ENCODE measurements around the gene METTL8. TPM values are rescaled to one million over a fixed set of nuclear protein-coding genes. Genes with fewer than 3 reads are reported as not detected.

The METTL8 gene
- total RNA-seq, 6 donors from 2014 or later = 6.1 to 15.4 (median 13.0) TPM

DNA sequence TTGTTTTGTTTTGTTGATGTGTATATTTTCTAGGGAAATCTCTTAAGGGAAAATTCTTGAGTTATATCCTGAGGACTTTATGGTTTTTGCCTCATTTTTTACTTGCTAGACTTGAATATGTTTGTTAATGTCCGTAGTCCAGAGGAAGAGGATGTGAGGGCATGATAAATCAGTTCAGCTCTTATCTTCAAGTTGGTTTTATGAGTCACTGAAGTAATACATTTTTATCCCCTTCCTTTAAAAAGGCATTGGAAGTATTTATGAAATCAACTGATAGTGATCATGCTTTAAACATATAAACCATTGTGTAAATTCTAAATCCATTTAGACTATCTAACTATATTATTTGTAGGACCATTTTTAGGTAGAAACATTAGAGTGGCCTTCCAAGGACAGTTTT is 44.6 kb upstream of the METTL8 start:
- H3K36me3 ChIP-seq = peaks cover 0 to 35% (median 2%) of the 10 kb centered on the region in 4 donors

DNA sequence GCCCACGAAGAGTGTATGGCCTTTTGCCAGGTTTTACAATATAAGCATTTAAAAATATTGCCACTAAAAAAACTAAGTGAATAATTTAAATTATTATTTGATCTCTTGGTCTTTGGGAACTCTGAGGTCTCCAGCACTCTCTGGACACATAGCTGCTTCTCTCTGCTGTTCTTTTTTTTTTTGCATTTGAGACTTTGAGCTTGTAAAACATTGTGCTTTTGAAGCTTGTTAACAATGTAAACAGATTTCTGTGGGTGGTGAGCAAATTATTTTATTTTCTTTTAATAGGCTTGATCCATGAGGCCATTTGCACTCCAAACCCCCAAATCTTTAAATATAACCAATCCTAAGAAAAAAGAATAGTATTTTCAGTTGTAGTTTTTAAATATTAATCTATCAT is 42.2 kb upstream of the METTL8 start:
- ATAC-seq (ENCODE audit: low FRiP score in 2 of 2) (no peak), DNase-seq (no peak)
- 82 to 92% methylated on average over 1 of the region's 1 CpG for WGBS, 2 donors
- no peak overlapping the region for H3K27ac ChIP-seq
- H3K4me3 ChIP-seq = no peak overlapping the region
- no peaks in the 10 kb centered on the region for H3K4me1 ChIP-seq
- no peaks in the 10 kb centered on the region for H3K27me3 ChIP-seq
- TF ChIP-seq EP300 (IDR thresholded peaks at IDR 0.05) = no peak
- TF ChIP-seq POLR2A (IDR thresholded peaks at IDR 0.05) = no peak
- TF ChIP-seq, protein P1, sequence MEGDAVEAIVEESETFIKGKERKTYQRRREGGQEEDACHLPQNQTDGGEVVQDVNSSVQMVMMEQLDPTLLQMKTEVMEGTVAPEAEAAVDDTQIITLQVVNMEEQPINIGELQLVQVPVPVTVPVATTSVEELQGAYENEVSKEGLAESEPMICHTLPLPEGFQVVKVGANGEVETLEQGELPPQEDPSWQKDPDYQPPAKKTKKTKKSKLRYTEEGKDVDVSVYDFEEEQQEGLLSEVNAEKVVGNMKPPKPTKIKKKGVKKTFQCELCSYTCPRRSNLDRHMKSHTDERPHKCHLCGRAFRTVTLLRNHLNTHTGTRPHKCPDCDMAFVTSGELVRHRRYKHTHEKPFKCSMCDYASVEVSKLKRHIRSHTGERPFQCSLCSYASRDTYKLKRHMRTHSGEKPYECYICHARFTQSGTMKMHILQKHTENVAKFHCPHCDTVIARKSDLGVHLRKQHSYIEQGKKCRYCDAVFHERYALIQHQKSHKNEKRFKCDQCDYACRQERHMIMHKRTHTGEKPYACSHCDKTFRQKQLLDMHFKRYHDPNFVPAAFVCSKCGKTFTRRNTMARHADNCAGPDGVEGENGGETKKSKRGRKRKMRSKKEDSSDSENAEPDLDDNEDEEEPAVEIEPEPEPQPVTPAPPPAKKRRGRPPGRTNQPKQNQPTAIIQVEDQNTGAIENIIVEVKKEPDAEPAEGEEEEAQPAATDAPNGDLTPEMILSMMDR (IDR thresholded peaks at IDR 0.05) = no peak
- TF ChIP-seq POLR2AphosphoS5 (IDR thresholded peaks at IDR 0.05) = no peak
- peaks cover 0 to 37% (median 2%) of the 10 kb centered on the region in 4 donors for H3K36me3 ChIP-seq
- H3K9me3 ChIP-seq = no peaks in the 10 kb centered on the region

More for the DNA sequence above, 44.6 kb upstream of the METTL8 start:
- H3K27me3 ChIP-seq = no peaks in the 10 kb centered on the region
- no peaks in the 10 kb centered on the region for H3K4me1 ChIP-seq
- TF ChIP-seq, protein P1 (IDR thresholded peaks at IDR 0.05) = no peak
- TF ChIP-seq POLR2A (IDR thresholded peaks at IDR 0.05) (no peak), POLR2AphosphoS5 (IDR thresholded peaks at IDR 0.05) (no peak), EP300 (IDR thresholded peaks at IDR 0.05) (no peak)
- H3K9me3 ChIP-seq = no peaks in the 10 kb centered on the region
- H3K27ac ChIP-seq = no peak overlapping the region
- WGBS, 2 donors = 65 to 68% methylated on average over 1 of the region's 1 CpG
- no peak overlapping the region for H3K4me3 ChIP-seq
- DNase-seq = no peak
- no peak for ATAC-seq (ENCODE audit: low FRiP score in 2 of 2)

DNA sequence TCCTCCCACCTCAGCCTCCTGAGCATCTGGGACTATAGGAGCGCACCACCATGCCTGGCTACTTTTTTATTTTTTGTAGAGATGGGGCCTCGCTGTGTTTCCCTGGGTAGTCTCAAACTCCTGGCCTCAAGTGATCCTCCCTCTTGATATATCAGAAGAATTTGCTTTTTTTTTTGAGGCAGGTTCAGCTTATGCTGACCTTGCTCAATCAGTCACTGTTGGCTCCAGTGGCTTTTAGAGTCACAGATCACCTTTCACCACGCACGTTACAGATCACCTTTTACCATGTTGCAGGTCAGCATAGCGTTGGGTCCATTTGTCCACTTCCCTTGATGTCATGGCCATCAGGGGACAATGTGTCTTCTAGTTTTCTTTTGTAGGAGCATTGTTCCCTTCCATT is 36.3 kb upstream of the METTL8 start:
- WGBS, 2 donors = 86 to 89% methylated on average over 5 of the region's 5 CpGs
- H3K36me3 ChIP-seq = peaks cover 6 to 34% (median 18%) of the 10 kb centered on the region in 4 donors
- ATAC-seq (ENCODE audit: low FRiP score in 2 of 2) = no peak

DNA sequence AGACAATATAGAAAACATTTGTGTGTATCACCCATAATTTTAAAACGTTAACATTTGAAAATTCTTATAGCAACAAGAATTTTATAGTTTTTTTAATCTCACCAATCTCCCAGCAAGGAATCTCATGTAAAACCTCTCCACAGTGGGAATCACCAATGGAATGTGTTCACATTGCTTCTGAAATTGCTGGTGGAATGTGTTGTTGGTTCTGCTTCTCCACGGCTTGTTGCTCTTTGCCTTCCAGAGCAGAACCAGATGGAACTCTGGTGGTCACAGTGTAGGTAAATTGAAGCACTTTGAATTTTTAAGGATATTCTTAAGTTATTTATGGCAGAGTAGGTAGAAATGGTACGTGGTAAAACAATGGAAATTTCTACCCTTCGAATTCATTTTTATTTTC is 35.4 kb upstream of the METTL8 start:
- Histone ChIP-seq H3K9me3 (no peaks in the 10 kb centered on the region), H3K4me3 (no peak overlapping the region), H3K27ac (no peak overlapping the region), H3K36me3 (peaks cover 6 to 32% (median 17%) of the 10 kb centered on the region in 4 donors), H3K4me1 (no peaks in the 10 kb centered on the region), H3K27me3 (no peaks in the 10 kb centered on the region)
- ATAC-seq (ENCODE audit: low FRiP score in 2 of 2) (no peak), DNase-seq (no peak)
- 92 to 95% methylated on average over 4 of the region's 4 CpGs for WGBS, 2 donors
- TF ChIP-seq POLR2AphosphoS5 (IDR thresholded peaks at IDR 0.05) = no peak
- TF ChIP-seq, protein P1 (IDR thresholded peaks at IDR 0.05) = no peak
- TF ChIP-seq POLR2A (IDR thresholded peaks at IDR 0.05) = no peak
- no peak for TF ChIP-seq EP300 (IDR thresholded peaks at IDR 0.05)

More for the DNA sequence above, 36.3 kb upstream of the METTL8 start:
- Histone ChIP-seq H3K4me1 (no peaks in the 10 kb centered on the region), H3K27ac (no peak overlapping the region), H3K4me3 (no peak overlapping the region), H3K9me3 (no peaks in the 10 kb centered on the region), H3K27me3 (no peaks in the 10 kb centered on the region)
- TF ChIP-seq POLR2A (IDR thresholded peaks at IDR 0.05) (no peak), EP300 (IDR thresholded peaks at IDR 0.05) (no peak), POLR2AphosphoS5 (IDR thresholded peaks at IDR 0.05) (no peak)
- TF ChIP-seq, protein P1 (IDR thresholded peaks at IDR 0.05) = no peak
- DNase-seq = no peak

DNA sequence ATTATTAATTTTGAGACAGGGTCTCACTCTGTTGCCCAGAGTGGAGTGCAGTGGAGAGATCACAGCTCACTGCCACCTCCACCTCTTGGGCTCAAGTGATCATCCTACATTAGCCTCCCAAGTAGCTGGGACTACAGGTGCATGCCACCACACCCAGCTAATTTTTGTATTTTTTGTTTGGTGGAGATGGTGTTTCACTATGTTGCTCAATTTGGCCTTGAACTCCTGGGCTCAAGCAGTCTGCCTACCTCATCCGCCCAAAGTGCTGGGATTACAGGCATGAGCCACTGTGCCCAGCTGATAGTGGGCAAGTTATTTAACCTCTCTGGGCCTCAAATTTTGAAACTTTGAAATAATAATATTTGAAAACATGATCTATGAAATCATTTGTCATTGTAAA is 26.7 kb upstream of the METTL8 start:
- Histone ChIP-seq H3K27me3 (no peaks in the 10 kb centered on the region), H3K36me3 (peaks cover 4 to 22% (median 10%) of the 10 kb centered on the region in 4 donors), H3K27ac (no peak overlapping the region), H3K9me3 (no peaks in the 10 kb centered on the region), H3K4me1 (no peaks in the 10 kb centered on the region), H3K4me3 (no peak overlapping the region)
- ATAC-seq (ENCODE audit: low FRiP score in 2 of 2) = no peak
- WGBS, 2 donors = 94% methylated on average over 1 of the region's 1 CpG
- TF ChIP-seq, protein P1 (IDR thresholded peaks at IDR 0.05) = no peak
- no peak for TF ChIP-seq POLR2A (IDR thresholded peaks at IDR 0.05)
- TF ChIP-seq EP300 (IDR thresholded peaks at IDR 0.05) = no peak
- no peak for TF ChIP-seq POLR2AphosphoS5 (IDR thresholded peaks at IDR 0.05)
- DNase-seq = no peak

All from upper lobe of left lung (tissue), 6 donors.